ENCODE measurements around the gene UBA1. TPM values are rescaled to one million over a fixed set of nuclear protein-coding genes. Genes with fewer than 3 reads are reported as not detected.
"Not testable (repeated sequence)": the region's sequence is repeated elsewhere in the genome, so short reads cannot be mapped to it uniquely, and the experiment has no call there.

Gene UBA1
- polyA plus RNA-seq, 4 donors: 227 to 263 (median 240) TPM

DNA sequence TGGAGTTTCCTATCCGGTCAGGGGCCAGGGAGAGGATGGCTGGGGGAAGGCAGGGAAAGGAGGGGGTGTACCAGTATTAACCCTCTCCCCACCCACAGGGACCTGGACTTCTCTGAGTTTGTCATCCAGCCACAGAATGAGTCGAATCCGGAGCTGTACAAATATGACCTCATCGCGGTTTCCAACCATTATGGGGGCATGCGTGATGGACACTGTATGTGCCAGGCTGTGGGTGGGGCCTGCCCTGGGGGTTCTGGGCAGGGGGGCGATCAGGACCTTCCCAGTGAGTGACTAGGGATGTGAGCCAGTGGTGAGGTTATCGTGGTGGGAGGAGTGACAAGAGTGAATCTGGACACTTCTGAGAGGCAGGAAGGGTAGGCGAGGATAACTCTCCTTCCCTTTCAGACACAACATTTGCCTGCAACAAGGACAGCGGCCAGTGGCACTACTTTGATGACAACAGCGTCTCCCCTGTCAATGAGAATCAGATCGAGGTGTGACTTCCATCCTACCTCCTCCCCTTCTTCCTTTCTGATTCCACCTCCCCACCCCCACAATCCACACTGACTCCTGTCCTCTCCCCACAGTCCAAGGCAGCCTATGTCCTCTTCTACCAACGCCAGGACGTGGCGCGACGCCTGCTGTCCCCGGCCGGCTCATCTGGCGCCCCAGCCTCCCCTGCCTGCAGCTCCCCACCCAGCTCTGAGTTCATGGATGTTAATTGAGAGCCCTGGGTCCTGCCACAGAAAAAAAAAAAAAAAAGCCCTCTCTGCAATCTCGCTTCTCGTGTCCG, 53.8 kb downstream of the UBA1 start:
- DNase-seq (ENCODE audit: low read depth in 4 of 4, low spot score in 3 of 4): no peak

GRCh38 chrX:47247999-47248320, 54.3 kb downstream of the UBA1 start:
- DNase-seq (ENCODE audit: low read depth in 4 of 4, low spot score in 3 of 4): no peak

- no peak for DNase-seq (ENCODE audit: low read depth in 4 of 4, low spot score in 3 of 4)
These were observed 54.9 kb downstream of the UBA1 start for GRCh38 chrX:47248576-47248975.

DNA sequence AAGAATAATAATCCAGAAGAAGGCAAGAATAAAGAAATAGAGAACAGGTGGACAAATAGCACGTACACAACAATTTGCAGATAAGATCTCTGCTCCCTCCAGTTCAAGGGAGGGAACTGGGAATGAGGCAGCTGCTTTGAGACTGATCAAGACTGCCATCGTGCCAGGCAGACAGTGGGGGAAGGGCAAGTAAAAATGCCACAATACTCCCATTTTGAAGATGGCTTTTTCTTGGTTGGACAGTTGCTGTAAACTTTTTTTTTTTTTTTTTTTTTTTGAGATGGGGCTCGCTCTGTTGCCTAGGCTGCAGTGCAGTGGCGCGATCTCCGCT, 56.4 kb downstream of the UBA1 start:
- DNase-seq (ENCODE audit: low read depth in 4 of 4, low spot score in 3 of 4): no peak

DNA sequence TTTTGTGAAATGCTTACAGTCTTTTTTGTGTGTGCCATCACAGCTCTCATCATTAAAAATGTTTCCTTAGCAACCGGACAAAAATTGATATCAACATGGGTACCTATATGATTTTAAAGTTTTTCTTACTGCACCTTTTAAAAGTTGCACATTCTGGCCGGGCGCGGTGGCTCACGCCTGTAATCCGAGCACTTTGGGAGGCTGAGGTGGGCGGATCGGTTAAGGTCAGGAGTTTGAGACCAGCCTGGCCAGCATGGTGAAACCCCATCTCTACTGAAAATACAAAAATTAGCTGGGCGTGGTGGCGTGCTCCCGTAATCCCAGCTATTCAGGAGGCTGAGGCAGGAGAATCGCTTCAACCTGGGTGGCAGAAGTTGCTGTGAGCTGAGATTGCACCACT, 64.0 kb downstream of the UBA1 start:
- not testable (repeated sequence) for DNase-seq (ENCODE audit: low read depth in 4 of 4, low spot score in 3 of 4)

Other genes starting within 250 kb of the UBA1 start
- 10 to 100 TPM; 29.0 to 37.2 (median 35.1) TPM for gene RGN, start 115.4 kb upstream of the UBA1 start, polyA plus RNA-seq (ENCODE audit: insufficient read length in 4 of 4)
- 100 to 1,000 TPM in 3 of 4 donors, 10 to 100 TPM in 1; 98.4 to 117 (median 107) TPM for gene NDUFB11, start 49.1 kb upstream of the UBA1 start, polyA plus RNA-seq (ENCODE audit: insufficient read length in 4 of 4)
- gene RBM10, start 48.6 kb upstream of the UBA1 start, polyA plus RNA-seq (ENCODE audit: insufficient read length in 4 of 4): 10 to 100 TPM; 48.2 to 65.3 (median 49.9) TPM
- gene CDK16, start 24.9 kb downstream of the UBA1 start, polyA plus RNA-seq (ENCODE audit: insufficient read length in 4 of 4): 100 to 1,000 TPM; 107 to 122 (median 117) TPM
- gene USP11, start 39.2 kb downstream of the UBA1 start, polyA plus RNA-seq (ENCODE audit: insufficient read length in 4 of 4): 100 to 1,000 TPM; 116 to 145 (median 132) TPM
- gene ZNF157, start 176.7 kb downstream of the UBA1 start, polyA plus RNA-seq (ENCODE audit: insufficient read length in 4 of 4): 1 to 10 TPM in 1 of 4 donors, under 1 TPM in 3; 0.74 to 1.1 (median 0.93) TPM

Data from right renal pelvis (tissue), 4 donors.